T-helper 1 cell treated with Interleukin-12 subunit alpha and Interleukin-12 subunit beta and Interleukin-4 antibody, amounts not matched to agents 30 ng/mL and 1 ng/mL, for 36 hours (primary cell): ENCODE data around the gene SLC2A2. TPM values are rescaled to one million over a fixed set of nuclear protein-coding genes. Genes with fewer than 3 reads are reported as not detected.

Source experiments
- intact Hi-C: fragments of 100-400 bp; cut with micrococcal nuclease; formaldehyde crosslinking; loops from one replicate; pipeline ENCODE4 v1.15.1; 2024
- total RNA-seq: library from RNA; stranded (reverse); gene quantifications from 2 replicates; pipeline ENCODE4 v1.2.3, GENCODE V29; 2022

The SLC2A2 gene
- not detected in 2 replicates for total RNA-seq

DNA sequence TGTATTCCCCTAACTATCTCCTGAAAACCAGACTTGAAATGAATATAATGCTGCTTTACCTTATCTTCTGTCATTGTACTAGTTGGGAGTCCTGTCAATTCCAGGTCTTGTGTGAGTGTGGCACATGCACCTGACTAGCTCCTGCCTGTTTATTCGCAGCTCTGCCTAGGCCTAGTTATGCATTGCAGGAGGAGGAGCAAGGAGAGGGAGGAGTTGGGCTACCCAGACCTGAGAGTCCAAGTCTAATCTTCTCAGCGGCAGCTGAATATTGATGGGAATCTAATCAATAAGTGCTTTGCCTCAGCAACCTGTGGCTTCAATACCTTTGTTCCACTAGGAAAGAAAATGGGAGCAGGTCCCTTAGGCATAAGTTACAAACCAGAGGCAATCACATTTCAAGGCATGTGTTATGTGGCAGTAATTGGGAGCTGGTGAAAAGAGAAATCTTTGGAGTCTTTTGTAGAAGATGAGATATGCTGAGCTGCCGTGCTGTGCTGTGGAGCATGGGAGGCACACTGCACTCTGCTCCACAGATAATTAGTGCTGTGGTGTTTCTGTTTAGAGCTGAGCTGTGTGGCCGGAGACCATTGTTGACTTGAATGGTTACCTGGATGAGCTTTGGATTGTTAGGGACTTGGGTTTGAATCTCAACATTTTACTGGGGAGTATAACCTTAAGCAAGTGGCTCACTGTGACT, at the start of gene SLC2A2:
Gene SLC2A2 (minus strand): TSS at position 124 of the 697 bp plus-strand sequence. CDS start 50 bp downstream, at position 74.
- intact Hi-C loops, result no loop called here

DNA sequence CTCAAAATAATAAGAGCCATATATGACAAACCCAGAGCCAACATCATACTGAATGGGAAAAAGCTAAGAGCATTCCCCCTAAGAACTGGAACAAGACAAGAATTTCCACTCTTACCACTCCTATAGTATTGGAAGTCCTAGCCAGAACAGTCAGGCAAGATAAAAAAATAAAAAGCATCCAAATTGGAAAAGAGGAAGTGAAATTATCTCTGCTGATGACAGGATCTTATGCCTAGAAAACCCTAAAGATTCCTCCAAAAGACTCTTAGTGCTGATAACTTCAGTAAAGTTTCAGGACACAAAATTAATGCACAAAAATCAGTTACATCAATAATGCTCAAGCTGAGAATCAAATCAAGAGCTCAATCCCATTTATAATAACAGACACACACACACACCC, 45.9 kb upstream of the SLC2A2 start:
- intact Hi-C loops, result no loop called here

DNA sequence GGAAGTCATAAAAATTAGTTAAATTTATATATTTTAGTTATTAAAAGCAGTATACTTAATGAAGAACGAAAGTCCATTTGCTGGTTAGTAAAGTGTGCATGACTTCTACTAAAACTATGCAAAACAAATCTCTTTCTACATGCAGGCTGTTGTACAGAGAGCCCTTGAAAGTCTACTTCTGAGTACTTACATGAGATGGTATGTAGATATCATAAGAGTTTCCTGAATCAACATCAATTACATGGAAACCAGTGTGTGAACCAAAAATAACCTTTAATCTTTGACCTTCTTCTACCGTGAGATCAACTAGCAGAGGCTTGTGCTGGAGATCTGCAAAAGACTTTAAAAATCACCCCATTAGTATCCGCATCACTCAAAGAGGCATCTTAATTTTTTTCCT, 42.1 kb upstream of the SLC2A2 start:
- intact Hi-C loops, result no loop called here

DNA sequence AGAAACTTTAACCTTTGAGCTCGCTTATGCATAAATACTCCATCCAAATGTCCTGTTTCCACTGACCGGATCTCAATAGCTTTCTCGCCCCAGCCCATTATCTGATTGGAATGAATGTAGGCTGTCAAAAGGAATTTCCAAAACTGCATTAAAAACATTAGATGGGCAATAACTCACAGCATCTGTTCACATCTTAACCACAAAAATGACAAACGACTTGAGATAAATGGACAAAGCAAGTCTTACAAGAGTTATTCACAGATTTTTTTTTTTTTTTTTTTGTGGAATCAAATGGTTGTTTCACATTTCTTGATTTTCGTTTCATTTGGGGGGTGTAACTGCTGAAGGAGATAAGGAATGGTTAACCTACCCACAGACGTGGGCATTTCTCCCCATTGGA, 39.7 kb upstream of the SLC2A2 start:
- intact Hi-C loops, result no loop called here

DNA sequence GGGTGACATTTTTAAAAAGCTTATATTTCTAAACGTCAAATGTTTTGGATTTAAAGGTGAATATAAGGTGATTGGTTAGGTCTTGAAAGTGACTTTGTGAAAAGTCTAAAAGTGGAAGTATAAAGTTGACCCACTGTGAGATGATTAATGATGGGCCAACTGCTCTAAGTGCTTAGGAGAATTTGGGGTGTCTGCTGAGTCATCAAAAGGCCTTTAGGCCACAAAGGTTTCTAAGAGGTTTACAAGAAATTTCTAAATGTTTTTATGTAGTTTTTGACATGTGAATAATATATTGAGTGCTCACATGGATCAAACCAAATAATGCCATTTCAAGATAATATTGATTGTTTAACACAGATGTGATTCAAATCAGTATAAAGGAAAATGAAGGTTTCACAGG, 39.2 kb upstream of the SLC2A2 start:
- intact Hi-C loops, result no loop called here

DNA sequence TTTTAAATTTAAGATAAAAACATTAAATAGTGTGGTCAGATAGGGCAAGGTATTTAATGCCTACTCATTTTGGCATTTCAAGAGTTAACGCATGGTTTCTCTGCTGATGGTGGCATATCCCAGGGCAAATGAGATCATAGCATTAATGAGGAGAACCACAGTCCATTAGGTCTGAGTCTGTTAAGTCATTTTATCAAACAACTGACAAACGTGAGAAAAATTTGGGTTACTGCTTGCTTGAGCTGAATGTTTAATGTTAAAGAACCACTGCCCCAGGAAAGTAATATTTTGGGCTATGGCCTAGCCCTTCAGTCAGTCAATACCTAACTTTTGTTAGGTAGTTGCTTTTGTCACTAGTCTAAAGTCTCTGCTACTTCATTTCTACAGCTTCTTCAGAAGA, 37.9 kb upstream of the SLC2A2 start:
- intact Hi-C loops, result no loop called here

DNA sequence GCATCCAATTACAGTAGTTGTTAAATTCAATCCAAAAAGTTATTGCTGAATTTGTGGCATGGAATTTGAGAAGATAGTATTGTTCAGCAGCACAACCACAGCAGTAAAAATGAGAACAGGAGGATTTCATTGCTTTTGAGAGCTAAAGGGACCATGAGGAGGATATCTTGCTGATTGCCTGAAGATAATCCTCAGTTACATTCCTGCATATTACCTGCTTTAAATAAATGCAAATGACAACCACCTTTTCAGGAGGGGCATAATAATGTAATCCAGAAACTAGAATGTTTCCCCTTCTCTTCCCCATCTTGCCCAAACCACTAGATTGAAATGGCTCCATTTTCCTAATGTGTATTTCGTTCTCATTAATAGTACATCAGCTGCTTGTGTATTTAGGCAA, 35.2 kb upstream of the SLC2A2 start:
- intact Hi-C loops, result no loop called here

DNA sequence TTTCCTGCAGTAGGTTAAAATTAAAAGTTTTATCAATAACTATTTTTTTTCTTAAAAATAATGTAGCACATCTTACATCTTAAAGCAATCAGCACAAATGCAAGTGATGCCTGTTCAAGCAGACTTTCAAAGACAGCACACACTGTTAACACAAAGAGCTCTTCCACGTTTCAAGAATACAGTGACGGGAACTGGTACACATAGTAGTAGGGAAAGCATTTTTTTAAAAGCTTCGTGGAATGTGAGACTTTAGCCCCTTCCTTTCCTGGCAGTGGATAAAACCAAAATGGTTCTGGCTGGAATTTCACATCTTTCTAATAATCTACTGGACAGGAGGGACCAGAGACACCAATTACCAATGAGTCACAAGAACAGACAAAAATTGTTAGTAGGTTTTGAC, 33.5 kb upstream of the SLC2A2 start:
- intact Hi-C loops, result no loop called here

DNA sequence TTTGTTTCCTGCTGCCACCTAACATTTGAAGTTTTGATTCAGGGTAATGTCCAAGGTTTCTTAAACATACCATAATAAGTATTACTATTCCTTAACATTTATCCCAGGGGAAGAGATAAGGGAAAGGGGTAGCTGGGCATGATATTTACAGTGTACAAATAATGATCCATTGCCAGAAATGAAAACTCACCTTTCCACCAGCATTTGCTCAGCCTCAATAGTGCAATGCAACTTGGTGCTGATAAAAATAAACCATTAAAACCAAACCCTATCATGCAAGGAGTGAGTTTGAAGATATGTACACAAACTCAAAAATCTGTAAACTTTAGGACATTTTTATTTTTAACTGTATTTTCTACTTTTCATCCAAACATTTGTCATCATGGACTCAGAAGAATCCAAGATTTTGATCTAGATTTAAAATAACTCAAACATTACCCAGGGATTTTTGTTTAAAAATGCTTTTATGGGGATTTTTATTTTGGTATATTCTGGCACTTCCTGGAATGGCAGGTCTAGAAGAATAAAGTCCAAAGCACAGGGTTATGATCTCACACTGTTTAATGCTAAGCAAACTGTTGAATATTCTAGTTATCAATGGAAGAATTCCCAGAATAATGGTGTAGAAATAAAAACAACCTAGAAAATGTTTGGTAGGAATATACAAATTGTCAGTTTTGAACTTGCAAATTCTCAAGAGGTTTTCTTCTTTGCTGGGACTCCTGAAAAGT, 32.5 kb upstream of the SLC2A2 start:
- intact Hi-C loops, result no loop called here

DNA sequence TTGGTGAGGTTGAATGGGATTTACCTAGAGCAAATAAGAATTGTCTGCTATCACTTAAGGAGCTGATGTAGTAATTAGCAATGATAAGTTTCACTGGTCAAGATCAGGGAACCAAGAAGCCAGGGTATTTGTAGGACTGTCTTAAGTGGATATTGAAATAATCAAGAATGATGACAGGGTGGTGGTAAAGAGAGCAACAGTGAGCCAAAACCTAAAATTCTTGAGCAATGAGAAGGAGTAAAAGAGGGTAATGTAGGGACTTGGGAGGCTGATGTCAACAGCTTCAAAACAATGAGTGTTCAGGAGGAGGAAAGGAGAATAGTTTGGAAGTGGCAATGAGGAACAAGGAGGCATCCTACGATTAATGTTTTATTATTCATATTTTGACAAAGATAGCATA, 31.5 kb upstream of the SLC2A2 start:
- intact Hi-C loops, result no loop called here

DNA sequence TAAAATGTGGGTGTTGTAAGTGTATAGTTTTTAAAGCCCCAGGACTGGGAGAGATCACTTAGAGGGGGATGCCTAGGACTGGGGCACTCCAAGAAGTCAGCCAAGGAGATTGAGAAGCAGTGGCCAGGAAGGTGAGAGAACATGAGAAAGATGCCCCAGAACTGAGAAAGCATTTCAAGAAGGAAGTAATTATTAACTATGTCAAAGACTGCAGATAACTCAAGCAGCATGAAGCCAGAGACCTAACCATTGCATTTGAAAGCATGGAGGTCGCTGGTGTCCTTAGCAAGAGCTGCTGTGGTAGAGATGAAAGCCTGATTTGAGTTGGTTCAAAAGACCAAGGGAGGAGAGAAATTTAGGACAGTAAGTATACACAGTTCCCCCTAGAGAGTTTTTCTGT, 30.6 kb upstream of the SLC2A2 start:
- intact Hi-C loops, result no loop called here

DNA sequence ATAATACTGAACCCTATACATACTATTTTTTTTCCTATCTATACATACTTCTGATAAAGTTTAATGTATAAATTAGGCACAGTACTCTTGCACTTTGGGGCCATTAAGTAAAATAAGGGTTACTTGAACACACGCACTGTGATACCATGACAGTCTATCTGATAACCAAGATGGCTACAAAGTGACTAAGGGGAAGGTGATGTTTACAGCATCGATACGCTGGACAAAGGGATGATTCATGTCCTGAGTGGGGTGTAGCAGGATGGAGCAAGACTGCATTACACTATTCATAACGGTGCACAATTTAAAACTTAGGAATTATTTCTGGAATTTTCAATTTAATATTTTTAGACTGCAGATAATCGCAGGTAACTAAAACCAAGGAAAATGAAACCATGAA, 30.0 kb upstream of the SLC2A2 start:
- intact Hi-C loops, result no loop called here

DNA sequence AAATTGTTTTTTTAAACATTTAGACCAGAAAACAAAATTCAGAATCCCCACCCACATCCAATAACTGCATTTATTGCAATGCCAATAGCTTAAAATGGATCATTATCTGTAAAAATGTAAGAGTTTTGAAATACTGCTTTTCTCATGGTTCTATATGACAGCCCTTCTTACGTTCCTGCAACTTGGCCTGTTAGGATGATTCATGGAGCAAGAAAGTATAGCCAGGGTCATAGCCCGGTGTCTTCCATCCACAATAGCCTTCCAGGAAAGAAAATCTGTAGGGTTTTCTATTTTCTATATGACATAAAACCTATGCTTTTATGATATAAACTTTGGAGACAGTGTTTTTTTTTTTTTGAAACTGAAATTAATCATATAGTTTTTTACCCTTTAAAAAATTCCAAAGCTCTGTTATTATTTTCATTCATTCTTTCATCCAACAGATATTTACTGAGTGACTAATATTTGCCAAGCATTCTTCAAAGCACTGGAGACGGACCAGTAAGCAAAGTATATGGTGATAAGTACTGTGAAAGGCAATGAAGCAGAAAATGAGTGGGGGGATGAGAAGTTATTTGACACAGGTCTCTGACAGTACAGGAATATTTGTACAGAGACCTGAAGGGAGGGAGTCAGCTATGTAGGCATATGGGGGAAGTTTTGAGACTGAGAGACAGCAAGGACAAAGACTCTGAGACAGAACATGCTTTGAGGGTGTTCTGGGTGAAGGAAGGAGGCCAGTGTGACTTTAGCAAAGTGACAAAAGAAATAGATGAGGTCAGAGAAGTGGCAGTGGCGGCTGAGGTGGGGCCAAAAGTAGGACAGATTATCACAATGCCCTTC, 29.0 kb upstream of the SLC2A2 start:
- intact Hi-C loops, result no loop called here

DNA sequence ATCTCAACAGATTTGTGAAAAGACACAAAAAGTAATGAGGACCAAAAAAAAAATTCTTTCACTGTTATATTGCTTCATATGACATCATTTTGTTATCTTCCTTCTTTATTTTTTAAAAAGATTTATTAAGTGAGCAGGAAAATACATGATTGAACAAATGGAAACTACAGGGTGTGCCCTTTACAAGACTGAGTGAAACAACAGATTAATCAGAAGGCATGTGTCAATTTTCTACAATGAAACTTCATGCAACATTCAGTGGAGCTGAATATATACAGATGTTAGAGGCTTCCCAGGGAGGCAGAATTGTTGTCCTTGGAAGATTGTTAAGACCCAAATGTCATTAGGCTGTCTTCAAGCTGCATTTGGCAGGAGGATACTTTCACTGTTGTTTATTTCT, 28.4 kb upstream of the SLC2A2 start:
- intact Hi-C loops, result loop anchor here (5.0 kb wide), 1 partner anchor 777 kb away; no protein-coding TSS in a partner anchor

DNA sequence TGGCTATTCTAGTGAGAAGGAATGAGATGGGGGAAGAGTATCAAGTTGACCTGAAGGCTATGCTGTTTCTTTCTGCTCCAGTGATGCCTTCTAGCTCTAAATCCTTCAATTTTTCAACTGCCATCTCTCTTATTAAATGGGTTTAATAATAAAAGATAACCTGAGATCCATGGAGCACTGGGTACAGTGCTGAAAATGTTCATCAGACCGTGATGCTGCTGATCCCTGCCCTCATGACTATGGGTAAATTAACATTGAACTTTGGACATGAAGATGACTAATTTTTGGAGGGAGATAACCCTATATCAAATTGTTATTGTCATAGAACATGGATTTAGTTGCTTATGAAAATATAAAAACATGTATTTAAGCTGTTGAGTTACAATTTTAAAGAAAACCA, 27.7 kb upstream of the SLC2A2 start:
- intact Hi-C loops, result loop anchor here (5.0 kb wide), 1 partner anchor 778 kb away; no protein-coding TSS in a partner anchor

DNA sequence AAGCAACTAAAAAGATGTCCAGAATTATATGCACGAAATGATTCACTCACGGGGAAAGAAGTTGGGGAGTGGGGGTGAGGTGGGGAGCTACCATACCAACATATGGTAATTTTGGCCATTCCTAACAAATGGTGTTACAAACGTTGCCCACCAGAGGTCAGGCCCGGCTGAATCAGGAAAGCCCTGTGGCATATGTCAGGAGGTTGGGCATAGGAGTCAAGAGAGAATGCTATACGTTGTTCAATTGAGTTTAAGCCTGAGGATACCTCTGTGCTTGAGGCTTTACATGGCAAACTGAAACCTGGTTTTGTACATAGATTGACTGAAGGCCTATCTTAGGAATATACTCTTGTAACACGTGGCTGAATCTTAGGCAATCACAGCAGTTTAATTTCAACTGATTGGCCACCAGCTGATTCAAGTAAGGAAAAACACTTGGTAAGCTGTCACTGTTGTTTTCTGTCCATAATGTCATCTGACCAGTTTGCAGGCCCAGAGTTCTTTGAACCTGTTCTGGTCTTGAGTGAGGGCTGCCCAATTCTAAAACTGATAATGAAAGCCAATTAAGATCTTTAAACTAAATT, 23.4 kb upstream of the SLC2A2 start:
- intact Hi-C loops, result loop anchor here (1.0 to 5.0 kb wide), 3 partner anchors 516 to 782 kb away; no protein-coding TSS in a partner anchor

DNA sequence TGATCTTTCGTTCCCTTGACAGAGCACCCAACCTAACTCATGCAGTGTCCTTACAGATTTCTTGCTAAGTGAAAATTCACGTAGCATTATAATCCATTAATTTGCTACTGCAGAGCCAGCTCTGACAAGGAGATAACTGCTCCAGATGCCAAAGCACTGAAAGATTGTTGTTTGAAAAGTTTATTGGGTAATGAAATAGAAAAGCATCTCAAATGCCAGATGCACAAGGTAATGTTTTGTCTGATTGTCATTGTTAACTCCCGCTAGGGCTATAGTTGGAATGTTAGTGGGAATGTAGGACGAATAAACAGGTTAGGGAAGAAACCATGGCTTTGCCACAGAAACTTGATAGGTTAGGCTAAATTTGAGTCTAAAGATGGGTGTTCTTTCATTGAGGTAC, 20.2 kb upstream of the SLC2A2 start:
- intact Hi-C loops, result no loop called here

DNA sequence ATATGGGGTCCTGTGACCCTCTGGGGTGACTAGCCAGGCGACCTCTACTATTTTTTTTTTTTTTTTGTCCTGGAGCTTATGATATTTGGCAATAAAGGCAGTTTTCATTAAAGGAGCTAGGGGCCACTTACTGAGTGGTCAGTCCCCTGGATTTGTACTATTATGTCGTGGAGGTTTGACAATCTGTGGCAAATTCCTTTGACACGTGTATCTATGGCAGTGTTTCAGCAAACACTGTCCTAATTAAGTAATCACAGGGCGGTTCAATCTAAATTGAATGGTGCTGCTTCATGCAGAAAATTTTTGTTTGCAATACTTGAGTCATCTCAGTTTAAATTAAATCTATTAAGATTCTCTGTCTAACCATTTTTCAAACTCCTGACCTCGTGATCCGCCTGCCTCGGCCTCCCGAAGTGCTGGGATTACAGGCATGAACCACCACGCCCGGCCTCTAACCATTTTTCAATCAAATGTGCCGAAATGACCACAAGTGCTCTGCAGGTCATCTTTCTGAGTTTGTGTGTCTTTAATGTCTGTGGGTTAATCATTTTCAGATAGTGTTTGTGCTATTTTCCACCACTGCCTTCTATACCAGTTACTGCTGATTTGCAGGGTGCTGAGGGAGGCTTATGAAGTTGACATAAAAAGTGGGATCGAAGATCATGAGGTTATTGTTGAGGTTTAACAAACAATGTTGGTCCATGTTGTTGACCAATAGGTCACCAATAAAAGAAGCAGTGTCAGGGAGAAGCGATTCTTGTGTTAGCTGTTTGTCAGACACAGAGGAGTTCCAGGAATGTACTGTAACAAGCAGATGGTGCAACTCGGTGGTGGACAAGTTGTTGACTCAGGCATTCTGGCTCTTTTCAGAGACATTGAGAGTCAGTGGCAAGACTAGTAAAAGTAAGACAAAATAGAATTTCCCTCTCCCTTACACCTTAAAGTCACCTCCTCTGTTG, 18.6 kb upstream of the SLC2A2 start:
- intact Hi-C loops, result no loop called here

DNA sequence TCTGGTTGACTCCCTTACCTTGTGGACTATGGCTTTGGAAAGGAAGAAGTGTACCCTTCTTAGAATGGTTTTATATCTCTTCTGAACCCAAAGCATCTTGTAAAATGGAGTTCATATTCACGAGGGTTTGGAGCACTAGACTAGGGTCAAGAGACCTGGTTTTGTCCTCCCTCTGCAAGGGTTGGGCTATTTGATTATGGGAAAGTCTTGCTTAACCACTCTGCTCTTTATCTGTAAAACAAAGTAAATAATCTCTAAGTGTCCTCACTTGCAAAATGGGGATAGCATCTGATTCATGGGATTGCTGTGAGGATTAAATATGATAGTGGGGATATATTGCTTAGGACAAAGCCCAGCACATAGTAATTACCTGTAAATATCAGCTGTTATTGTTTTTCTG, 17.9 kb upstream of the SLC2A2 start:
- intact Hi-C loops, result no loop called here

DNA sequence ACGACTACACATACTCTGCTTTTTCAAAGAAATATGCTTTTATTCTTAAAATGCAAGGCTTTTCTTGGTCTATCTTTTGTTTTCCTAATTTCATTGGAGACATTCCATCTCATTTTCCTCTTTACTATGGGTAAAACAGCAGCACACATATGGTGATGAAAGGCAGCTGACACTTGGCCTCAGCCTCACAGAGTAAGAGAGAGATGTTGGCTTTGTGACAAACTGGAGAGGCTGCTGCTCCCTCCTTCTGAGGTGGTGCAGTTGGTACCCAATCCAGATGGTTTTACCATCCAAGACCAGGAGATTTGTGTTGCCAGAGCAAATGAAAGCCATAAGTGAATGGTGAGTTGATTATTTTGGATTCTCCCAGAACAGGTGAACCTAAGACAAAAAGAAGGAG, 13.2 kb upstream of the SLC2A2 start:
- intact Hi-C loops, result no loop called here
